Activated naive CD4-positive, alpha-beta T cell treated with anti-CD3 and anti-CD28 coated beads for 36 hours (primary cell): Measurements from ENCODE around the gene ZEB2. TPM values are rescaled to one million over a fixed set of nuclear protein-coding genes. Genes with fewer than 3 reads are reported as not detected.

ENCODE experiments used
- CTCF ChIA-PET: fragments of 350-600 bp; sonication (Branson Sonifier 250); formaldehyde crosslinking; loops from one replicate; lab custom pipeline; 2021; ENCODE audit warnings: antibody characterized with exemption; lab: Charles Lee
- DNase-seq: peaks from one replicate; pipeline ENCODE4 v3.0.0-alpha.2; 2020
- H3K27ac Mint-ChIP-seq: one replicate; pipeline ENCODE4 v1.8.0; 2021; ENCODE audit warnings: mild to moderate bottlenecking, mixed read lengths
- H3K27me3 Mint-ChIP-seq: one replicate; pipeline ENCODE4 v1.8.0; 2021; ENCODE audit warnings: low read depth, mixed read lengths
- H3K36me3 Mint-ChIP-seq: one replicate; pipeline ENCODE4 v1.8.0; 2021; ENCODE audit warnings: low read depth, mixed read lengths
- H3K4me1 Mint-ChIP-seq: one replicate; pipeline ENCODE4 v1.8.0; 2021; ENCODE audit warnings: low read depth, mixed read lengths
- H3K4me3 Mint-ChIP-seq: one replicate; pipeline ENCODE4 v1.8.0; 2021; ENCODE audit warnings: mild to moderate bottlenecking, moderate library complexity, mixed read lengths
- H3K9me3 Mint-ChIP-seq: one replicate; pipeline ENCODE4 v1.8.0; 2021; ENCODE audit warnings: mixed read lengths
- intact Hi-C: fragments of 100-400 bp; cut with micrococcal nuclease; formaldehyde crosslinking; loops from one replicate; pipeline ENCODE4 v1.15.1; 2023
- total RNA-seq, 2 experiments: library from RNA; stranded (reverse); gene quantifications; one replicate each; pipeline ENCODE4 v1.2.3, GENCODE V29; 2021

The ZEB2 gene
- total RNA-seq, 2 experiments from 2014 or later, result 4.3 to 4.9 TPM

GRCh38 chr2:144548088-144548487 lies 28.2 kb upstream of the ZEB2 start:
- no peak for DNase-seq
- CTCF ChIA-PET, result no interaction called here
- H3K27me3 Mint-ChIP-seq, result peaks cover 6% of the 10 kb centered on the region
- no peaks in the 10 kb centered on the region for H3K9me3 Mint-ChIP-seq
- H3K36me3 Mint-ChIP-seq, result no peaks in the 10 kb centered on the region
- no peak overlapping the region for H3K4me3 Mint-ChIP-seq
- no peak overlapping the region for H3K27ac Mint-ChIP-seq
- no peaks in the 10 kb centered on the region for H3K4me1 Mint-ChIP-seq
- intact Hi-C loops, result no loop called here

- Mint-ChIP-seq H3K27me3 (peaks cover 6% of the 10 kb centered on the region), H3K9me3 (no peaks in the 10 kb centered on the region), H3K27ac (no peak overlapping the region), H3K4me1 (no peaks in the 10 kb centered on the region), H3K4me3 (no peak overlapping the region), H3K36me3 (no peaks in the 10 kb centered on the region)
- DNase-seq, result no peak
- CTCF ChIA-PET, result no interaction called here
- intact Hi-C loops, result no loop called here
Observed at GRCh38 chr2:144547494-144547893, 27.6 kb upstream of the ZEB2 start.

- CTCF ChIA-PET, result no interaction called here
Observed at GRCh38 chr2:144546933-144547332, 27.0 kb upstream of the ZEB2 start.

GRCh38 chr2:144545787-144546186 lies 25.9 kb upstream of the ZEB2 start:
- CTCF ChIA-PET, result no interaction called here
- Mint-ChIP-seq H3K36me3 (no peaks in the 10 kb centered on the region), H3K27ac (no peak overlapping the region), H3K4me1 (no peaks in the 10 kb centered on the region), H3K4me3 (no peak overlapping the region), H3K27me3 (peaks cover 5% of the 10 kb centered on the region), H3K9me3 (no peaks in the 10 kb centered on the region)
- intact Hi-C loops, result no loop called here
- DNase-seq, result no peak

More at GRCh38 chr2:144546933-144547332, 27.0 kb upstream of the ZEB2 start:
- intact Hi-C loops, result no loop called here
- no peak overlapping the region for H3K27ac Mint-ChIP-seq
- no peaks in the 10 kb centered on the region for H3K36me3 Mint-ChIP-seq
- peaks cover 5% of the 10 kb centered on the region for H3K27me3 Mint-ChIP-seq
- no peaks in the 10 kb centered on the region for H3K4me1 Mint-ChIP-seq
- no peak for DNase-seq
- no peak overlapping the region for H3K4me3 Mint-ChIP-seq
- no peaks in the 10 kb centered on the region for H3K9me3 Mint-ChIP-seq

GRCh38 chr2:144544053-144544452 lies 24.1 kb upstream of the ZEB2 start:
- Mint-ChIP-seq H3K27ac (no peak overlapping the region), H3K9me3 (no peaks in the 10 kb centered on the region), H3K4me3 (no peak overlapping the region), H3K27me3 (peaks cover 5% of the 10 kb centered on the region), H3K36me3 (no peaks in the 10 kb centered on the region), H3K4me1 (no peaks in the 10 kb centered on the region)
- intact Hi-C loops, result no loop called here
- DNase-seq, result no peak
- CTCF ChIA-PET, result interaction anchor here (0.6 to 0.7 kb wide), 2 partner anchors 1260 to 1979 kb away, joined by 3 read pairs; no protein-coding TSS in a partner anchor

GRCh38 chr2:144541396-144541795 lies 21.5 kb upstream of the ZEB2 start:
- CTCF ChIA-PET, result no interaction called here
- no peaks in the 10 kb centered on the region for H3K27me3 Mint-ChIP-seq
- H3K27ac Mint-ChIP-seq, result no peak overlapping the region
- no peaks in the 10 kb centered on the region for H3K36me3 Mint-ChIP-seq
- no peaks in the 10 kb centered on the region for H3K4me1 Mint-ChIP-seq
- DNase-seq, result no peak
- H3K4me3 Mint-ChIP-seq, result no peak overlapping the region
- intact Hi-C loops, result no loop called here
- no peaks in the 10 kb centered on the region for H3K9me3 Mint-ChIP-seq

GRCh38 chr2:144539289-144539782 lies 19.4 kb upstream of the ZEB2 start:
- no peak overlapping the region for H3K27ac Mint-ChIP-seq
- H3K4me3 Mint-ChIP-seq, result no peak overlapping the region
- no peaks in the 10 kb centered on the region for H3K9me3 Mint-ChIP-seq
- intact Hi-C loops, result no loop called here
- peaks cover 2% of the 10 kb centered on the region for H3K27me3 Mint-ChIP-seq
- CTCF ChIA-PET, result no interaction called here
- DNase-seq, result no peak
- no peaks in the 10 kb centered on the region for H3K4me1 Mint-ChIP-seq
- no peaks in the 10 kb centered on the region for H3K36me3 Mint-ChIP-seq

- no peak overlapping the region for H3K27ac Mint-ChIP-seq
- CTCF ChIA-PET, result no interaction called here
- no peaks in the 10 kb centered on the region for H3K36me3 Mint-ChIP-seq
- H3K4me3 Mint-ChIP-seq, result no peak overlapping the region
- no peaks in the 10 kb centered on the region for H3K9me3 Mint-ChIP-seq
- H3K27me3 Mint-ChIP-seq, result peaks cover 14% of the 10 kb centered on the region
- DNase-seq, result no peak
- H3K4me1 Mint-ChIP-seq, result no peaks in the 10 kb centered on the region
- intact Hi-C loops, result no loop called here
Observed at GRCh38 chr2:144535300-144535699, 15.4 kb upstream of the ZEB2 start.

GRCh38 chr2:144533221-144533620 lies 13.3 kb upstream of the ZEB2 start:
- no peaks in the 10 kb centered on the region for H3K9me3 Mint-ChIP-seq
- H3K4me3 Mint-ChIP-seq, result no peak overlapping the region
- no peaks in the 10 kb centered on the region for H3K4me1 Mint-ChIP-seq
- intact Hi-C loops, result no loop called here
- no peaks in the 10 kb centered on the region for H3K36me3 Mint-ChIP-seq
- no peak for DNase-seq
- no peak overlapping the region for H3K27ac Mint-ChIP-seq
- peaks cover 21% of the 10 kb centered on the region for H3K27me3 Mint-ChIP-seq
- CTCF ChIA-PET, result no interaction called here

- peaks cover 37% of the 10 kb centered on the region for H3K27me3 Mint-ChIP-seq
- no peaks in the 10 kb centered on the region for H3K36me3 Mint-ChIP-seq
- CTCF ChIA-PET, result no interaction called here
- no peak overlapping the region for H3K4me3 Mint-ChIP-seq
- no peaks in the 10 kb centered on the region for H3K4me1 Mint-ChIP-seq
- intact Hi-C loops, result no loop called here
- H3K9me3 Mint-ChIP-seq, result no peaks in the 10 kb centered on the region
- DNase-seq, result no peak
- H3K27ac Mint-ChIP-seq, result no peak overlapping the region
Observed at GRCh38 chr2:144530596-144530995, 10.7 kb upstream of the ZEB2 start.

- peaks cover 41% of the 10 kb centered on the region for H3K27me3 Mint-ChIP-seq
- no peak overlapping the region for H3K4me3 Mint-ChIP-seq
- H3K36me3 Mint-ChIP-seq, result no peaks in the 10 kb centered on the region
- intact Hi-C loops, result no loop called here
- no peaks in the 10 kb centered on the region for H3K4me1 Mint-ChIP-seq
- CTCF ChIA-PET, result interaction anchor here (0.6 kb wide), 1 partner anchor 88 kb away, joined by 5 read pairs; no protein-coding TSS in a partner anchor
- H3K27ac Mint-ChIP-seq, result no peak overlapping the region
- no peak for DNase-seq
- no peaks in the 10 kb centered on the region for H3K9me3 Mint-ChIP-seq
Observed at GRCh38 chr2:144529841-144530240, 9.9 kb upstream of the ZEB2 start.

- peaks cover 8% of the 10 kb centered on the region for H3K4me1 Mint-ChIP-seq
- H3K4me3 Mint-ChIP-seq, result no peak overlapping the region
- intact Hi-C loops, result no loop called here
- H3K9me3 Mint-ChIP-seq, result no peaks in the 10 kb centered on the region
- no peak overlapping the region for H3K27ac Mint-ChIP-seq
- H3K36me3 Mint-ChIP-seq, result no peaks in the 10 kb centered on the region
- H3K27me3 Mint-ChIP-seq, result peaks cover 50% of the 10 kb centered on the region
- CTCF ChIA-PET, result no interaction called here
- DNase-seq, result no peak
Observed at GRCh38 chr2:144528108-144528507, 8.2 kb upstream of the ZEB2 start.

- no peak overlapping the region for H3K4me3 Mint-ChIP-seq
- intact Hi-C loops, result no loop called here
- DNase-seq, result no peak
- no peak overlapping the region for H3K27ac Mint-ChIP-seq
- CTCF ChIA-PET, result no interaction called here
- peaks cover 51% of the 10 kb centered on the region for H3K27me3 Mint-ChIP-seq
- H3K36me3 Mint-ChIP-seq, result no peaks in the 10 kb centered on the region
- H3K9me3 Mint-ChIP-seq, result no peaks in the 10 kb centered on the region
- peaks cover 14% of the 10 kb centered on the region for H3K4me1 Mint-ChIP-seq
Observed at GRCh38 chr2:144526831-144527230, 6.9 kb upstream of the ZEB2 start.
